ENCODE data around the gene MMP2. TPM values are rescaled to one million over a fixed set of nuclear protein-coding genes. Genes with fewer than 3 reads are reported as not detected.
A peak's percentile ranks its signal among the peaks of the same experiment; 100 is the strongest.

The MMP2 gene
- total RNA-seq, 1 donor from 2014 or later, result 9.4 TPM

DNA sequence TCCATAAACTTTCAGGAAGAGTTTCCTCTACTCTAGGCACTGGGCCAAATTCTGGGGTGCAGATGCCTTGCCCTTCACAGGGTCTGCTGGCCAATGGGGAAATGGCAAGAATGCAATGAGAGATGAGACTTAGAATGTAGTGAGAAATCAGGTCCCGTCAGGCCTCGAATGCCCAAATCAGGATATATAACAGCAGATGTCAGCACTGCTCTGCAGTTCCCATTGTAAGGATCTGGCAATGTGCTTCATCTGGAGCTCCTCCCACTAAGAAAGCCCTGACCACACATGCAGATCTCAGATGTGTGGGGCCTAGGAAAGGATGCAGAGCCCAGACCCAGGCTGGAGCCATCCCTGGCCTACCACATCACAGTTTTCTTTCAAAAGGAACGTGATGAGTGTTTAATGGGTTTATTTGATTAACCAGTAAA, 16.0 kb downstream of the MMP2 start:
- peak; percentile 28 for DNase-seq

DNA sequence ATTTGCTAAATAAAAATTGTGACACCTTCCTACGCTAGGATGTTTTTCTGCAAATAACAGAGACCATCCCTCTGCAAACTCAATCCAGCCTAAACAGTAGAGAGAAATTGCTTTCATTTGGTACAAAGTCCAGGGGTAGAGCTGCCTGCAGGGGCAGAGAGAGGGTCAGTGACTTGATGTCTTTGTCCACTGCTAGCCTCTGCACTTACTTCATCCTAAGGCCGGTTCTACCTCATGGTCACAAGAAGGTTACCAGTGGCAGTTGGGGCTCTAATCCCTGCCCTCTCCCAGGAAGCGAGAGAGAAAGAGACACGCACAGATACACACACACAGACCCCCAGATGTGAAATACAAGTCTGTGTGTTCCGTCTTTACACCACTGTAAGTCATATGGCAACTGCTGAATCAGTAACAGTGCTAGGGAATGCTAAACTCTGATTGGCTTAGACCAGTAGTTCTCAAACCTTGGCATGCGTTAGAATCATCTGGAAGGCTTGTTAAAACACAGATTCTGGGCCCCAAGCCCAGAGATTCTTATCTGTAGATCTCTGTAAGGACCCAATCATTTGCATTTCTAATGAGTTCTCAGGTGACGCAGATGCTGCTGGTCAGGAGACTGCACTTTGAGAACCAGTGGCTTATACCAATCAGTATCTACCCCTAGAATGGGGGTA, 16.8 kb downstream of the MMP2 start:
- DNase-seq, result no peak

DNA sequence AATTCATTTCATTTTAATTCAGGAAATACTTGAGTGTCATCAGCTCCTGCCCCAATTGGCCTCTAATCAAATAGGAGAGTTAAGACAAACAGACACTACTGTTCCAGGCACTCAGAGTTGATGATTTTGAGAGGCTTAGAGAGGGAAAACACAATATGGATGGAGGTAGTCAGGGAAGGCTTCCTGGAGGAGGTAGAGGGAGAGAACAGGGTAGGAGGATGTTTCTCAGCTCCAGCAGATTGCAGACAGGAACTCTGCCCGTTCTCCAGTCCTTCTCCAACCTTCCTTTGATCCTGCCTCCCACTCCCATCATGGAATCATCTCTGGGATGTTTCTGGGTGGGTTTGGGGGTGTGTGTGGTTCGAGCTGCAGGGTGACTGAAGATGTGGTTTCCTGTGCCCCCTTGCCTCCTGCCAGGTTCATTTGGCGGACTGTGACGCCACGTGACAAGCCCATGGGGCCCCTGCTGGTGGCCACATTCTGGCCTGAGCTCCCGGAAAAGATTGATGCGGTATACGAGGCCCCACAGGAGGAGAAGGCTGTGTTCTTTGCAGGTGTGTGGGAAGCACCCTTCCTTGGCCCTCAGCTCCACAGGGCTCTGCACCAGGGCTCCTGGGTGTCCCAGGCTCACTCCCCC, 17.6 kb downstream of the MMP2 start:
- DNase-seq, result no peak

DNA sequence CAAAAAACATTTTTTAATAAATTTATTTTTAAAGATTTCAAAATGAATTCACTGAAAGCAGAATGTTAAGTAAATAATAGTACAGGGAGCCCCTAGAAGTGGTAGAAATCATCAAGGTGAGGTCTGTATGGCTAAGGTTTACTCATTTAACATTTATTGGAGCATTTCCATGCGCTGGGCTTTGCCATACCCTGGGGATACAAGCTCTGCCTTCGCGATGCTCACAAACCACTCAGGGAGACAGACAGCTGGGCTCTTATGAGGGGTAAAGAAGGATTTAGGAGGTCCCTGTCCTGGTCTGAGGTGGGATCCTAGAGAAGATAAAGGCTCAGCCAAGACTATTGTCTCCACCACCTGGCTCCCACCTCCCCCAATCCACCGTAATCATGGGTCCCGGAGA, 18.6 kb downstream of the MMP2 start:
- no peak for DNase-seq

DNA sequence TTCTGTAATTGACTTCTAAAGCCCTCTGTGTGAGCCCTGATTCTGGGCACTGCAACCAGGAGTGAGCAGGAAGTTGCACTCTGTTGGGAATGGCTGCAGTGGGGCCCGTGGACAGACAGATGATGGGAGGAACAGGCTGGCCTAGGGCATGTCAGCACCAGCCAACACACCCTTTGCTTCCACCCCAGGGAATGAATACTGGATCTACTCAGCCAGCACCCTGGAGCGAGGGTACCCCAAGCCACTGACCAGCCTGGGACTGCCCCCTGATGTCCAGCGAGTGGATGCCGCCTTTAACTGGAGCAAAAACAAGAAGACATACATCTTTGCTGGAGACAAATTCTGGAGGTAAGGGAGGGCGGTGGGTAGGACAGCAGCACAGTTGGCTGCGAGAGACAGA, 19.1 kb downstream of the MMP2 start:
- DNase-seq, result no peak

DNA sequence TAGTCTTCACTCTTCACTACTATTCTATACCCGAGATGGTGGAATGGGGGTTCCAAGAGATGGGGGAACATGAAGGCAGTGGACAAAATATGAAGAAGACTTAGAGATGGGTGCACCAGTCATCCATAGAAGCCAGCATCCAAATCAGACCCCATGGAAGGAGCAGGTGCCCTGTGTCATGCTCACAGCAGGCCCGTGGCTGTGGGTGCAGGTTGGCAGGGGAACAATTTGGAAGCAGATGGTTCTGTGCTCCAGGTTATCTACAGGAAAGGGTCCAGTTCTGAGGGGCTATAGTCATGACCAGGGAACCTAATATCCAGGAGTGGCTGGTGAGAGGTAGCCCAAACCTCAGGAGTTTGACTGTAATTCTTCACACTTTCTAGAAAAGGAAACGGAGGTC, 20.3 kb downstream of the MMP2 start:
- DNase-seq, result no peak

DNA sequence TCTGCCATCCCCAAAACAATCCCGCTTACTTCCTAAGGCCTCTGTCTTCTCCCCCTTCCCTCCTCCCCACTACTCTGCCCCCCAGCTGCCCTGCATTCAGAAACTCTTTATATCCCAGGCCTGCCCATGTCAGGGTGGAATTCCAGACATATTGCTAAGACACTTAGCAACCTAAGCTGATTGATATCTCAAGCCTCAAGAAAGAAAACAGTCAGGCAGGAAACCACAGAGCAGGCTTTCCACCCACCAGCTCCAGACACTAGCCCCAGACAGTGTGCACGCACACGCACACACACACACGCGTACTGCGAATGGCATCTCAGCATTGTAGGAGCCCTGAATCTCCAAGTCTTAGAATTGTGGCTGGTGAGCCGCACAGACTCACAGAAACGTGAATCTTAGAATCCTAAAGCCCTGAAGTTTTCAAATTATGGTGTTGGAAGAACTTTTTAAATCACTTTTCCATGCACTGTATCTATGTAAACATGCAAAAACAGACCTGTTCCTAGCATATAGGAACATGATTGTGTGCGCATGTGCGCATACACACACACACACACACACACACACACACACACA, 21.0 kb downstream of the MMP2 start:
- no peak for DNase-seq

DNA sequence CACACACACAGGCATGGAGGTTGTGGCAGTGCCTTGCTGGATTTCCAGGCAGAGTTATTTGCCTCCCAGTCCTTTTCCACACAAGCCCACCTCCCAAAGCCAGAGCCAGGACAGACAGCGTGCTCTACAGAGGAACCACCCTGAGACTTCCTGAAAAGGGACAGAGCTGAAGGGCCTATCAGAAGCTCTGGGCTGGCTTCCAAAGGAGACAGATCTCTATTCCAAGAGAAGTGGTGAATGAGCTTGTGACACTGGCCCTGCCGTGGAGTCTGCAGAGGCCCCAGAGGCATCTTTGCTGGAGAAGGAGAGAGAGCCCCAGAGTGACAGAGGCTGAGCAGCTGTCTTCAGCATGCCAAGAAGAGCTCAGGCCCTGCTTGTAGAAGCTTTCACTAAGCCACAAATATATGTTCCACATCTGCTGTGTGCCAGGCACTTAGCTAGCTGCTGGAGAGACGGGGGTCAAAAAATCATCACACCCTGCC, 21.6 kb downstream of the MMP2 start:
- DNase-seq, result no peak

DNA sequence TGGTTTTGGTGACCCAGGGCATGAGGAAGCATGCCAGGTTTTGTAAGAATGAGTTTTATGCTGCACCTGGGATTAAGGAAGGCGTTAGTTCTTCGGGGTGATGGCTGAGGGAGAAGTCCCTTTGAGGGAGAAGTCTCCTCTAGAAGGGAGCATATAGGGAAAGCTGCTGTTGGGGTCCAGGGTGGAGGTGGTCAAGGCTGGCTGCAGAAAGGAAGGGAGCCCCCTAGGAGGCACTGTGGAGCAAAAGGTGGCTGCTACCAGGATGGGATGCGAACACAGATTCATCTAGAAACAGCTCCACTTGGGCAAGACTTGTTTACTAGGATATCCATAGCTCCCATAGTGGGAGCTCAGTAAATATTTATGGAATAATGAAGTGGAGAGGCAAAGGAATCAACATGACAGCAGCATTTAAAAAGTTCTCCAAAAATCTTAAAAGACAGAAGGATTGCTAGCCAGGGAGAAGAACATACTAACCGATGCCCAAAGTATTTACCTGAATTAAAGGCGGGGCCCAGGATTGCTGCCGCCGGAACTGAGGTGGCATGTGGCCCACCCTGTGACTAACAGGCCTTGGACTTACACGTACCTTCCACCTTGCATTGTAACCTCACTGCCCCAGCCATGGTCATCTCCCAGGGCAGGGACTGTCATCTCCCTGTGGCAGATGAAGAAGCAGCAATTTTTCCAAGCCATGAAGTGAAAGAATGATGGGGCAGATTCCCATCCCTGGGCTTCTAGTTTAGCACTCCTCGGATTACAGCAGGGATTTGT, 22.7 kb downstream of the MMP2 start:
- no peak for DNase-seq

DNA sequence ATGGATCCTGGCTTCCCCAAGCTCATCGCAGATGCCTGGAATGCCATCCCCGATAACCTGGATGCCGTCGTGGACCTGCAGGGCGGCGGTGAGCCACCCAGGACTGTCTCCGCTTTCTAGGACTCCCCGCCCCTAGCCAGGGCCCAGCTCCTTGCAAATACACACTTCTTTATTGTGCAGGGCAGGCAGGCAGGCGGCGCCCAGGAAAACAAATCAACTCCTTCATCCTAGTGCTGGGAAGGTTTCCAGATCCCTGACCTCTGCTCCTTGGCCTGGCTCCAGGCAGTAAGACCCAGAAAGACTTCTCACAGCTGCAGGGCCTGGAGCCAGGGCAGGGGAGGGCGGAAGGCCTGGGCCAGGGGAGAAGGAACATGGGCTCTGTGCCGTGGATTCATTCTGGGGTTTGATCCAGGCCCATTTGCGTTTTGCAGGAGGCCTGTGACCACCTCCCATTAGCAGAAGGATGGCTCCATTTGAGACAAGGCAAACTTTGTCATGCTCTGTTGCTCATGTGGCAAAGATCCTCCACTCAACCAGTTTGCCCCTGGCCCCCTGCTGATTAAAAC, 23.9 kb downstream of the MMP2 start:
- peak; percentile 86 for DNase-seq

DNA sequence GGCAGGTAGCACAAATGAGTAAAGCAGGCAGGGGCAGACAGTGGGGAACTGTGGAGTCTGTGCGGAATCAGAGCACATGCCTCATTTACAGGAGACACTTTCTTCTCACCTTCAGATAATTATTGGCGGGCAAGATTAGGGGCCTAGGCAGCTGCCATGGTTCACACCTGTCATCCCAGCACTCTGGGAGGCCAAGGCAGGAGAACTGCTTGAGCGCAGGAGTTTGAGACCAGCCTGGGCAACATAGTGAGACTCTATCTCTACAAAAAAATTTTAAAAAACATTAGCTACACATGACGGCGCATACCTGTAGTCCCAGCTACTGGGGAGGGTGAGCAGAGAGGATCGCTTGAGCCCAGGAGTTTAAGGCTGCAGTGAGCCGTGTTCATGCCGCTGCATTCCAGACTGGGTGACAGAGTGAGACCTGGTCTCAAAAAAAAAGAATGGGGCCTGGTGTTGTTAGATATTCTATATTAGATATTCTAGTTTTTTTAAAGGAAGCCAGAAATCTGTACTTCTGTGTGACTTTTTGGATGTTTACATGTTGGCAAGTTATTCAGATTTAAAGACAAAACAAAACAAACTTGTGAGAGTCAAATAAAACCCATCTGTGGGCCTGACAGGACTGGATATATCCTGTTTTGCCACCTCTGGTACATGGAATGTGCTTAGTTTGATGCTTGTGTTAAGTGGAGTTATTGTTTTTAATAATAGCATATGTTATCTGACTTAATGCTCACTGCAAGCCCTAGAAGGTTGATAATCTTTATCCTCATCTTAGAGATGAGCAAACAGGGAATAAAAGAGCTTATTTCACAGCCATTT, 24.9 kb downstream of the MMP2 start:
- no peak for DNase-seq

DNA sequence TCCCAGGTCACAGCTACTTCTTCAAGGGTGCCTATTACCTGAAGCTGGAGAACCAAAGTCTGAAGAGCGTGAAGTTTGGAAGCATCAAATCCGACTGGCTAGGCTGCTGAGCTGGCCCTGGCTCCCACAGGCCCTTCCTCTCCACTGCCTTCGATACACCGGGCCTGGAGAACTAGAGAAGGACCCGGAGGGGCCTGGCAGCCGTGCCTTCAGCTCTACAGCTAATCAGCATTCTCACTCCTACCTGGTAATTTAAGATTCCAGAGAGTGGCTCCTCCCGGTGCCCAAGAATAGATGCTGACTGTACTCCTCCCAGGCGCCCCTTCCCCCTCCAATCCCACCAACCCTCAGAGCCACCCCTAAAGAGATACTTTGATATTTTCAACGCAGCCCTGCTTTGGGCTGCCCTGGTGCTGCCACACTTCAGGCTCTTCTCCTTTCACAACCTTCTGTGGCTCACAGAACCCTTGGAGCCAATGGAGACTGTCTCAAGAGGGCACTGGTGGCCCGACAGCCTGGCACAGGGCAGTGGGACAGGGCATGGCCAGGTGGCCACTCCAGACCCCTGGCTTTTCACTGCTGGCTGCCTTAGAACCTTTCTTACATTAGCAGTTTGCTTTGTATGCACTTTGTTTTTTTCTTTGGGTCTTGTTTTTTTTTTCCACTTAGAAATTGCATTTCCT, 26.5 kb downstream of the MMP2 start:
- no peak for DNase-seq

DNA sequence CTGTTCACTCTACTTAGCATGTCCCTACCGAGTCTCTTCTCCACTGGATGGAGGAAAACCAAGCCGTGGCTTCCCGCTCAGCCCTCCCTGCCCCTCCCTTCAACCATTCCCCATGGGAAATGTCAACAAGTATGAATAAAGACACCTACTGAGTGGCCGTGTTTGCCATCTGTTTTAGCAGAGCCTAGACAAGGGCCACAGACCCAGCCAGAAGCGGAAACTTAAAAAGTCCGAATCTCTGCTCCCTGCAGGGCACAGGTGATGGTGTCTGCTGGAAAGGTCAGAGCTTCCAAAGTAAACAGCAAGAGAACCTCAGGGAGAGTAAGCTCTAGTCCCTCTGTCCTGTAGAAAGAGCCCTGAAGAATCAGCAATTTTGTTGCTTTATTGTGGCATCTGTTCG, 27.1 kb downstream of the MMP2 start:
- DNase-seq, result no peak

DNA sequence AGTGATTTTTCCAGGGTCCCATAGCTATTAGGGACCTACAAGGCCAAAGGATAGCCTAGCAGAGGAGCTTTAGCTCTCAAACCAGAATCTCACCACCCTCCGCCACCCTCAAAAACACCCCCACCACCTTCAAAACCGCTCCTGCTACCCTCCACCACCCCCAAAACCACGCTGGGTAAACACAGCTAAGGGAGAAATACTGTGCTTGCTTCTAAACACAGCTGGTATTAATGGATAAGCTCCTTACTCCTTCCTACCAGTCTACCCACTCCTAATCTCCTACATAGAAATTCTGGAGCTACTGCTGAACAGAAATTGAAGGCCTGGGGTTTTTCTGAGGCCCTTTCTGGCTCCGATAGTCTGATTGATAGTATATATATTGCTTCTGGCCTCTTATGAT, 27.7 kb downstream of the MMP2 start:
- no peak for DNase-seq

DNA sequence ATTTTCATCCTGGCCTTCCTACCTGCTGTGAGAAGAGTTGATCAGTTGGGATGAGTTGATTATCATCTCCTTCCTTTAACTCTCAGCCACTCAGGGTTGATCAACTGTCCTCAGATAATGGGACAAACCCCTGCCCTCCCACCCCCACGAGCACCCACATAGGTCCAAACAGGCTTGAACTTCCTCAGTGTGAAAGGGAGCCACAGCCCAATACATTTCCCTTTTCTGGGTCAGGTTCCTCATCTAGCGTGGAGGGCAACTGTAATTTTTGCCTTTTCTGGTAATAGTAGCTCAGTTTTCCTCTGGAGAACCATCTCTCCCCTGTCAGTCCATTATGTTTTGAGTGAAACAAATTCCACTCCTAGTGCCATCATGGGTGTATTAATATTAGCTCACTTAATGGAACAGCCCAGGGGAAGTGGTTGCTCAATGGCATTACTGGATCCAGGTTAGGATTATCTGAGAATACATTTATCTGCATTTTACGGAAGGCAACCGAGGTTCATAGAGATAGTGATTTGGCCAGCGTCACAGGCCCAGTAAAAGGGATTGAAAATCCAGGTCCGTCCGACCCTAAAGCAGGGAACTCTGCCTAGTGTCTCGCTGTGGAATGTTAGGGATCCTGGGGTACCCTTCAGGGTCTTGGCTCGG, 29.4 kb downstream of the MMP2 start:
- no peak for DNase-seq

DNA sequence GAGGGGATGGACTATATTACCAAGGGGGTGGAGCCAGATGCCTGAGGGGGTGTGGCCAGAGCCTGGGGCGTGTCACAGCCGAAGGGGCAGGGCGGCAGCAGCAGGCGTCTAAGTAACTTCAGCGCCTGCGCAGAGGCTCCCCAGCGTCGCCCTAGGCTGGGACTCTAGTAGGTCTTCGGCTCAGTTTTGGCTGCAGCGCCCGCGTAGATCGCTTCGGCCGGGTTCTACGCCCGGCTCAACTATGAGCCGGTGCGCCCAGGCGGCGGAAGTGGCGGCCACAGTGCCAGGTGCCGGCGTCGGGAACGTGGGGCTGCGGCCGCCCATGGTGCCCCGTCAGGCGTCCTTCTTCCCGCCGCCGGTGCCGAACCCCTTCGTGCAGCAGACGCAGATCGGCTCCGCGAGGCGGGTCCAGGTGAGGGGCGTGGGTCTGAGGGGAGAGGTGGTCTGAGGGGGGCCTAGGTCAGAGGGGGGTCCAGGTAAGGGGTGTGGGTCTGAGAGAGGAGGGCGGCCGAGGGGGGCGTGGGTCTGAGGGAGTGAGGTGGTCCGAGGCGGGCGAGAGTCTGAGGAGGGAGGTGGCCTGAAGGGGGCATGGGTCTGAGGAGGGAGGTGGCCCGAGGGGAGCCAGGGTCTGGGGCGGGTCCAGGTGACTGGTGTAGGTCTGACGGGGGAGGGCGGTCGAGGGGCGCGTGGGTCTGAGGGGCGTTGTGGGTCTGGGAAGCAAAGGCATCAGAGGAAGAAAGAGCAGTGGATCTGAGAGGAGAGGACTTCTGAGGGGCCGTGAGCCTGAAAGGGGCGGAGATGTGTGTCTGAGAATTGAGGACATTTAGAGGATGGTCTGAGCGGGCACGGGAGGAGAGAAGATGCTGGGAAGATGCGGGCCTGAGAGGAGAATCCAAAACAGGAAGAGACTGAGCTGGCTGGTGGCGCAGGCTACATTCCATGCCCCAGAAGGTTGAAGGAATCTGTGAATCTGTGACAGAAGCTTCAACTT, 30.2 kb downstream of the MMP2 start, which contains the start of gene LPCAT2:
LPCAT2 (plus strand) TSS at position 132 of the 991 bp plus-strand sequence; CDS start at position 242, 110 bp downstream.
- peak; percentile 26 for DNase-seq

DNA sequence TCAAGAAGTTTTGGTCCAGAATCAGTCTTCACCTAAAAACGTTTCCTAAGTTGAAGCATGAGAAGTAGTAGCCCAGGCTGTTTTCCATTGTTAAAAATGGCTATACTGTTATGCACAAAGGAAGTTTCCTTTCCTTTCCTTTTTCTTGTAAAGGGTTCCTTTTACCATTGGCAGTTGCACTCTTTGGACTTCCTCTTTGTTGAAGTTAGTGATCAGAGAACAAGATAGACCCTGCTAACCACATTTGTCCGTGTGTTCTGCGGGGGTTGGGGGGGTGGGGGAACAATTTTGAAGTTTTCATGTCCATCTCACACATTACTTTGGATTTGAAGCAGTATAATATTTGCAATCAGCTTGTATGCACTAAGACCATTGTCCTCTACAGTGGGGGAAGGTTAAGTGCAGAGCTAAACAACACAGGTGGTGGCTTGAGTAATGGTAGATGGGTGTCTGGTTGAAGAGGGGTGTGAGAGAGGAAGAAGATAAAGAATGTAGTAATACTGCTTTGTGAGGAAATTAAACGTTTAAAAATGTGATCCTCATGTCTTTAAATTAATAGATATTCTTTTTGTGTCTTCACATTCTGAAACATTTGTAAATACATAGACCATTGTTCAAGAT, 31.3 kb downstream of the MMP2 start:
- no peak for DNase-seq

DNA sequence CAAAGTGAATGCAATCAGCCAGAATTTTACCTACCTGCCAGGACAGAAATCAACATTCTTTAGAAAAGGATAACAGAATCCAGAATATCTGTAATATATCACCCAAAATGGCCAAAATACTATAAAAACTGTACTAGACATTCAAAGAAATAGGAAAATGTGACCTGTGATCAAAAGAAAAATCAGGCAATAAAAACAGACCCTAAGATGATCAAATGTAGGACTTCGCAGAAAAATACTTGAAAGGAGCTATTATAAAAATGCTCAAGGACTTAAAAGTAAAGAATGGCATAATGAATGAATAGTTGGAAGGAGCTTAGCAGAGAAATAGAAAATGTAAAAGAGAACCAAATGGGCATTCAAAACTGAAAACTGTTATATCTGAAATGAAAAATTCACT, 33.9 kb downstream of the MMP2 start:
- DNase-seq, result no peak

DNA sequence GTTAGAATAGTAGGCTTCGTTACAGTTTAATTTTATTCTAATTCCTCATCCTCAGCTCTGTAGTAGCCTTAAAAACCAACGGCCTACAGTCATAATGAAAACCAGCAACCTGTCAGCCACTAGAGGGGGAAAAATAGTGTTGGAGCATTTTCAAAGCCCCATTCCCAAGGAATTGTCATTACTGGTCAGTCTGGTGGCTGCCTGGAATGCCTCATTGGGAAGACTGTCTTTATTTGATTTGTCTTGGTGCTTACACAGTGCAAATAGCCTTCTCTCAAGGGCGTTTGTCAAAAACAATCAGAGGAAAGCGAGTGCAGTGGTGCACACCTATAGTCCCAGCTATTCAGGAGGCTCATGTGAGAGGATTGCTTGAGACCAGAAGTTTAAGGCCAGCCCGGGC, 34.6 kb downstream of the MMP2 start:
- DNase-seq, result no peak
